Lower leg skin (tissue), 4 donors: ENCODE measurements around the gene ESPL1. TPM values are rescaled to one million over a fixed set of nuclear protein-coding genes. Genes with fewer than 3 reads are reported as not detected.

Experiments
- DNase-seq, 2 donors: peaks; one replicate each; pipeline ENCODE4 v3.0.0-alpha.2; 2019; ENCODE audit warnings: low spot score in 2 of 2
- H3K4me3 ChIP-seq: fragments of 200-600 bp; sonication (generic); 2 replicates; pipeline ENCODE4 v1.5.1; 2017; ENCODE audit warnings: mild to moderate bottlenecking, low read depth; ENCODE audit not compliant: poor library complexity, severe bottlenecking
- CTCF ChIP-seq, 3 donors: fragments of 450-650 bp; IDR thresholded peaks; one replicate each; pipeline ENCODE4 v1.5.1; 2016; ENCODE audit warnings: antibody characterized with exemption in 3 of 3, mild to moderate bottlenecking in 3 of 3, moderate library complexity in 2 of 3
- POLR2A ChIP-seq, 2 donors: fragments of 450-650 bp; IDR thresholded peaks; one replicate each; pipeline ENCODE4 v1.6.1; 2016 to 2017; ENCODE audit warnings: antibody characterized with exemption in 2 of 2, mild to moderate bottlenecking in 1 of 2, moderate library complexity in 1 of 2
- WGBS, 2 donors: methylation state at CpG; one replicate each; pipeline ENCODE4 v1.1.5; 2018; 5-methylcytosine and 5-hydroxymethylcytosine counted together
- intact Hi-C: fragments of 100-400 bp; cut with DNase I; formaldehyde crosslinking; loops from one replicate; pipeline ENCODE4 v1.15.0; 2023; ENCODE audit warnings: low total_unique reads
- total RNA-seq, 4 donors: library from RNA; depleted of rRNA; stranded (reverse); fragments of >200 nt; gene quantifications; one replicate each; pipeline ENCODE4 v1.1.0, GENCODE V29; 2016

The ESPL1 gene
- total RNA-seq, 4 donors from 2014 or later: 4.7 to 13.6 (median 5.8) TPM

GRCh38 chr12:53224897-53225634 lies 43.0 kb upstream of the ESPL1 start:
- no peak for DNase-seq
- no peak overlapping the region for H3K4me3 ChIP-seq
- TF ChIP-seq POLR2A (IDR thresholded peaks at IDR 0.05): no peak
- no peak for TF ChIP-seq CTCF (IDR thresholded peaks at IDR 0.05)
- 34 to 41% methylated on average over 10 of the region's 10 CpGs for WGBS, 2 donors
- intact Hi-C loops: no loop called here

GRCh38 chr12:53225635-53226424 lies 42.3 kb upstream of the ESPL1 start:
- TF ChIP-seq CTCF (IDR thresholded peaks at IDR 0.05) (no peak), POLR2A (IDR thresholded peaks at IDR 0.05) (no peak)
- H3K4me3 ChIP-seq: no peak overlapping the region
- 56 to 57% methylated on average over 10 of the region's 10 CpGs for WGBS, 2 donors
- DNase-seq: no peak
- intact Hi-C loops: no loop called here

GRCh38 chr12:53226815-53227214 lies 41.3 kb upstream of the ESPL1 start:
- no peak for DNase-seq
- WGBS, 2 donors: 84 to 86% methylated on average over 4 of the region's 4 CpGs
- H3K4me3 ChIP-seq: no peak overlapping the region
- no peak for TF ChIP-seq POLR2A (IDR thresholded peaks at IDR 0.05)
- TF ChIP-seq CTCF (IDR thresholded peaks at IDR 0.05): no peak
- intact Hi-C loops: no loop called here

GRCh38 chr12:53227341-53227740 lies 40.8 kb upstream of the ESPL1 start:
- DNase-seq: no peak
- intact Hi-C loops: no loop called here
- 92 to 94% methylated on average over 5 to 11 of the region's 11 CpGs for WGBS, 2 donors
- H3K4me3 ChIP-seq: no peak overlapping the region
- TF ChIP-seq CTCF (IDR thresholded peaks at IDR 0.05) (no peak), POLR2A (IDR thresholded peaks at IDR 0.05) (no peak)

GRCh38 chr12:53227836-53228235 lies 40.3 kb upstream of the ESPL1 start:
- WGBS, 2 donors: 62 to 73% methylated on average over 1 of the region's 1 CpG
- intact Hi-C loops: no loop called here
- no peak for DNase-seq
- no peak for TF ChIP-seq POLR2A (IDR thresholded peaks at IDR 0.05)
- TF ChIP-seq CTCF (IDR thresholded peaks at IDR 0.05): no peak
- H3K4me3 ChIP-seq: no peak overlapping the region
